HG03571 (cell line): Measurements from ENCODE around the gene IGSF23.
"Not testable (repeated sequence)": the region's sequence is repeated elsewhere in the genome, so short reads cannot be mapped to it uniquely, and the experiment has no call there.

Experiments
- ATAC-seq: cut with Tn5 transposase; IDR thresholded peaks from one replicate; pipeline ENCODE4 v1.9.1; 2021; ENCODE audit not compliant: unreplicated experiment

Gene IGSF23

DNA sequence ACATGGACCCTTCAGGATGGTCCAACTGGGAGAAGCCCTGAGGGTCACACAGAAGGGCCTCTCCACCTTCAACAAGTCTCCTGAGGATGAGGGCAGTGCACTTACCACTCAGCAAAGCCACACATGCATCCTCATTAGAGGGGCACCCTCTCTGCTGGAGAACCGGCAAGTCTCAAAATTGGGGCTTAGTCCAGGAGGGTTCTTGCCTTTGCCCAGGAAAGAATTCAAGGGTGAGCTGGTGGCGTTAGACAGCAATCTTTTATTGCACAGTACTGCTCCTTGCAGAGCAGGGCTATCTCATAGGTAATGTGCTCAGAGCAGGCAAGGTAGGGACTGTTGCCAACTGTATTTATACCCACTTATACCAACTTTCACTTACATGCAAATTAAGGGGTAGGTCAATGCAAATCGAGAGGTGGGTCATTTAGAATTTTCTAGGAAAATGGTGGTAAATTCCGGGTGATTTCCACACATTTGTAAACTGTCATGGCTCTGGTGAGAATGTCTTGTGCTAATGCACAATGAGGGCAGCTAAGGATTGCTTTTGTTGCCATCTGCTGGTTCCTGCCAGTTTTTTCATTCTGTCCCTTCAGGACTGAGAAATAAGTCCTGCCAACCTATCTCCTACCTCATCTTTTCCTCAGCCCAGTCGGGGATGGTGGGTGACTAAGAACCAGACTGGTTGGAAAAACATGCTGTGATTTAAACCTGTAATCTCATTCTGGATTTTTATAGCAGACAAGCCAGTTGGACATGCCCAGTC lies 27.8 kb upstream of the IGSF23 start:
- ATAC-seq = no peak

DNA sequence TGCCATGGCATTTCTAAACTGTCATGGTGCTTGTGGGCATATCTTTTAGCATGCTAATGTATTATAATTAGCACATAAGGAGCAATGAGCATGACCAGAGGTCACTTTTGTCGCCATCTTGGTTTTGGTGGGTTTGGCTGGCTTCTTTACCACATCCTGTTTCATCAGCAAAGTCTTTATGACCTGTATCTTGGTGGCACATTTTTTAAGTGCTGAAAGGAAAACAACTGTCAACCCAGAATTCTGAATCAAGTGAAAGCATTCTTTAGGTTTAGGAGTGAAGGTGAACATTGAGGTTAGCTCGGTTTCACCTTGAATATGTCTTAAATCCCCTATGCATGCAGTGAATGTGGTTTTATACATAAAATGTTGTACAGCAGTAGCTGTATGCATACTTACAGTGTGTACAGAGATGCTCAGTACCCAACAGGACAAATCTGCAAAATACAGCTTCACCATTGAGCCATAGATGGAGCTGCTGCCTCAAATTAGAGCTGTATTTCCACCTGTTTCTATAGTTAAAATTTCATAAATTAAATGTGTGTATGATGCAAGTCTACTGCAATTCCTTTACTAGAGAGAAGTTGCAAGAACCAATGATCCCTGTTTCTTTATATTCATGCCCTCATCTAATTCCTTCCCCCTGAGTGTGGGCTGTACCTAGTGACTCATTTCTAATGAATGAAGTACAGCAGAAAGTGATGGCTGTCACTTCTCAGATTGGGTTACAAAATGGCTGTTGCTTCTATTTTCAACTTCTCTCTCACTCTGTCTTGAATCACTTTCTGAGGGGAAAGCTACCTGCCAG lies 25.2 kb upstream of the IGSF23 start:
- no peak for ATAC-seq

DNA sequence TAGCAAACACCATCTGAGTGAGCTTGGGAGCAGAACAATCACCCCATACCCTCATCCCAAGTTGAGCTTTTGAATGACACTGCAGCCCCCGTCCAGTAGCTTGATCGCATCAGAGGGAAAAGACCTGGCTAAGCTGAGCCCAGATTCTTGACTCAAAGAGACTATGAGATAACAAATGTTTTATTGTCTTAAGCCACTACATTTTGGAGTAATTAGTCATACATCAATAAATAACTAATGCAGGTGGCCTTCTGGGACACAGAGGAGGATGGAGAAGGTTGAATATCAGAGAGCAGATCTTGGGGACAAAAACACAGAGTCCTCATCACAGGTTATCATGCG lies 24.6 kb upstream of the IGSF23 start:
- no peak for ATAC-seq

DNA sequence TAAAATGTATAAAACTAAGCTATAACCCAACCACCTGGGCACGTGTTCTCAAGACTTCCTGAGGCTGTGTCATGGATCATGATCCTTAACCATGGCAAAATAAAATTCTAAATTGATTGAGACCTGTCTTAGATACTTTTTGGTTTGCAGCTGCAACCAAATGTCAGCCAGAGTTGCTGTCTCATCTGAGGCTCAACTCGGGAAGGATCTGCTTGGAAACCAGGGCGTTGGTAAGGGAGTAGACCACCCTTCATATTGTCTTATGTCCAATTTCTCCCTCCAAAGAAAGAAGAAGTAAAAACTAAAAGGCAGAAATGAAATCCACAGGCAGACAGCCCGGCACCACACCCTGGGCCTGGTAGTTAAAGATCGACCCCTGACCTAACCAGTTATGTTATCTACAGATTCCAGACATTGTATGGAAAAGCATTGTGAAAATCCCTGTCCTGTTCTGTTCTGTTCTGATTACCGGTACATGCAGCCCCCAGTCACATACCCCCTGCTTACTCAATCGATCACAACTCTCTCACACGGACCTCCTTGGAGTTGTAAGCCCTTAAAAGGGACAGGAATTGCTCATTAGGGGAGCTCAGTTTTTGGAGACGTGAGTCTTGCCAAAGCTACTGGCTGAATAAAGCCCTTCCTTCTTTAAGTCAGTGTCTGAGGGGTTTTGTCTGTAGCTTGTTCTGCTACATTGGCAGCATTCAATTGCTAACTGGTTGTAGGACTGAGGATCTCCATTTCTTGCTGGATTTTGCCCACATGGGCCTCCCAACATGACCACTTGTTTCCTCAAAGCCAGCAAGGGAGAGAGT lies 22.9 kb upstream of the IGSF23 start:
- ATAC-seq = no peak

DNA sequence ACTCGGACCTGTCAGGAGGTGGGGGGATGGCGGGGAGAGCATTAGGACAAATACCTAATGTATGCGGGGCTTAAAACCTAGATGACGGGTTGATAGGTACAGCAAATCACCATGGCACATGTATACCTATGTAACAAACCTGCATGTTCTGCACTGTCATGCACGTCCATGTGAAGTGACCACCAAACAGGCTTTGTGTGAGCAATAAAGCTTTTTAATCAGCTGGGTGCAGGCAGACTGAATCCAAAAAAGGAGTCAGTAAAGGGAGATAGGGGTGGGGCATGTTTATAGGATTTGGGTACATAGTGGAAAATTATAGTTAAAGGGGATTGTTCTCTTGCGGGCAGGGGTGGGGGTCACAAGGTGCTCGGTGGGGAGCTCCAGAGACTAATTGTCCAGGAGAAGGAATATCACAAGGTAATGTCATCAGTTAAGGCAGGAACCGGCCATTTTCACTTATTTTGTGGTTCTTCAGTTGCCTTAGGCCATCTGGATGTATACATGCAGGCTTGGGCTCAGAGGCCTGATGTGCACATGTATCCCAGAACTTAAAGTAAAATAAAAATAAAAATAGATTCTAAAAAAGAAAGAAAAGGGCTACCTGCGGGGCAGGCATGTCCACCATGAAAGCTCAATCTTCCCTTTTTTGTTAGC lies 21.9 kb upstream of the IGSF23 start:
- not testable (repeated sequence) for ATAC-seq

DNA sequence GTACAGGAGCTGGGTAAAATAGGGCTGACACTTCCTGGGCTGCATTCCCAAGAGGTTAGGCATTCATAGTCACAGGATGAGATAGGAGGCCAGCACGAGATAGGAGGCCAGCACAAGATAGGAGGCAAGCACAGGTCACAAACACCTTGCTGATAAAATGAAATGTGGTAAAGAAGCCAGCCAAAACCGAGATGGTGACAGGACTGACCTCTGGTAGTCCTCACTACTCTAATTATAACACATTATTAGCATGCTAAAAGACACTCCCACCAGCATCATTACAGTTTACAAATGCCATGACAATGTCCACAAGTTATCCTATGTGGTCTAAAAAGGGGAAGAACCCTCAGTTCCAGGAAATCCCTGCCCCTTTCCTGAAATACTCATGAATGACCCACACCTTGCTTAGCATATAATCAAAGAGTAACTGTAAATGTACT lies 20.9 kb upstream of the IGSF23 start:
- ATAC-seq = no peak

DNA sequence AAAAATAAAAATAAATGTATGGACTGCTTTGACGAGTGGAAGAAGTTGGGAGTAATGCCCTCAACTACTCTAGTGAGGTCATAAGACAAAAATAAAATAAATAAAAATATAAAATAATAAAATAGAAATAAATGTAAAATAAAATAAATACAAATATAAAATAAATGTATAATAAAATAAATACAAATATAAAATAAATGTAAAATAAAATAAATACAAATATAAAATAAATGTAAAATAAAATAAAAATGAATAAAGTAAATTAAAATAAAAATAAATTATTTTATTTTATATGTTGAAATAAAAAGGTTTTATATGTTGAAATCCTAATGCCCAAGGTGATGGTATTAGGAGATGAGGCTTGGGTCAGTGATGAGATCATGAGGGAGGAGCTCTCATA lies 20.1 kb upstream of the IGSF23 start:
- no peak for ATAC-seq

DNA sequence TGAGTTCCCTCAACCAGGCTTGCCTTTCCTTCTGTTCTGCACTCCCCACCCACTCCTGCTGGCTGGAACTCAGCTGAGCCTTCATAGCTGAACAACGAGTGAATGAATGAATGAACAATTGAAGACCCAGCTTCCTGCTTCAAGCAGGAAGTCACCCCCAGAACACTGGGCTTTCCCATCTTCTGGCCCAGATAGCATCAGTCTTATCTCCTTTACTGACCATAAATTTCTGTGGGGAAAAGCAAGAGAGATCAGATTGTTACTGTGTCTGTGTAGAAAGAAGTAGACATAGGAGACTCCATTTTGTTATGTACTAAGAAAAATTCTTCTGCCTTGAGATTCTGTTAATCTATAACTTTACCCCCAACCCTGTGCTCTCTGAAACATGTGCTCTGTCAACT lies 19.5 kb upstream of the IGSF23 start:
- not testable (repeated sequence) for ATAC-seq

DNA sequence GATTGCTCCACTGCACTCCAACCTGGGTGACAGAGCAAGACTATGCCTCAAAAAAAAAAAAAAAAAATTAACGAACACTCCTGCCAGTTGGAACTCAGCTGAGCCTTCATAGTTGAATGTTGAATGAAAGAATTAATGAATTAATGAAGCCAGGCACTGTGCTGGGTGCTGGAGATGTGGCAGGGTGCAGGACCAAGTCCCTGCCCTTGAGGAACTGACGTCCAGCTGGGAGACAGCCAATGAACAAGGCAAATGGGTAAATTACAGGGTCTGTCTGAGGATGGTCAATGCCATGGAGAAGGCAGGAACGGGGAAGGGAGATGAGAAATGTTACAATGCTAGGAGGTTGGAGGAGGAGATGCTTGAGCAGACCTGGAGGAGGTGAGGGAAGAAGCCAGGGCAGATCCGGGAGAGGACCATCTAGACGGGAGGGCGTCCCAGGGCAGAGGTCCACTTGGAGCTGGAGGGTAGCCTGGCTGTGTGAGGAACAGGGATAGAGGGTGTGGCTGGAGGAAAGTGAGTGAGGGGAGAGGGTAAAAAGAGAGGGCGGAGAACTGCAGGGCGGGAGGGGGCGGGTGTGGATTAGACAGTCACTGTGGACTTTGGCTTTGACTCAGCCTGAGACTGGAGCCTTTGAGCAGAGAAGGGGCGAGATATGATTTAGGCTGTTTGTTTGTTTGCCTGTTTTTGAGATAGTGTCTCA lies 16.8 kb upstream of the IGSF23 start:
- no peak for ATAC-seq

DNA sequence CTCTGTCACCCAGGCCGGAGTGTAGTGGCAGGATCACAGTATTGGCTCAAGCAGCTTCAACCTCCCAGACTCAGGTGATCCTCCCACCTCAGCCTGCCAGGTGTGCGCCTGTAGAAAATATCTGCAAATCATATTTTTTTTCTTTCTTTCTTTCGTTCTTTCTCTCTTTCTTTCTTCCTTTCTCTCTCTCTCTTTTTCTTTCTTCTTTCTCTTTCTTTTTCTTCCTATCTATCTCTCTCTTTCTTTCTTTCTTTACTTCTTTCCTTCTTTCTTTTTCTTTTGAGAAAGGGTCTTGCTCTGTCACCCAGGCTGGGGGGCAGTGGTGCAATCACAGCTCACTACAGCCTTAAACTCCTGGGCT lies 16.3 kb upstream of the IGSF23 start:
- ATAC-seq = no peak

DNA sequence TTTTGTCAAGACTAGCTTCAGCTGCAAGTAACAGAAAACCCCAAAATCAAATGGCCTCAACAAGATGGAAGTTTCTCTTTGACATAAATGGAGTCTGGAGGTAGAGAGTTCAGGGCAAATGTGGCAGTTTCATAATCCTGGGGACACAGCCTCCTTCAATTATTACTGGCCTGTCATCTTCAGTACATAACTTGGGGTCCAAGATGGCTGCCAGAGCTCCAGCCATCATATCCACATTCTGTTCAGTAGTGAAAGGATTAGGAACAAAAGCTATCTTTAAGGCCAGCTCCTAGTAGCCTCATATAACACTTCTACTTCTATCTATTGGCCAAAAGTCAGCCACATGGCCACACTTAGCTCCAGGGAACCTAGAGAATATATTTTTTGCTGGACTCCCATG lies 15.0 kb upstream of the IGSF23 start:
- ATAC-seq = no peak

DNA sequence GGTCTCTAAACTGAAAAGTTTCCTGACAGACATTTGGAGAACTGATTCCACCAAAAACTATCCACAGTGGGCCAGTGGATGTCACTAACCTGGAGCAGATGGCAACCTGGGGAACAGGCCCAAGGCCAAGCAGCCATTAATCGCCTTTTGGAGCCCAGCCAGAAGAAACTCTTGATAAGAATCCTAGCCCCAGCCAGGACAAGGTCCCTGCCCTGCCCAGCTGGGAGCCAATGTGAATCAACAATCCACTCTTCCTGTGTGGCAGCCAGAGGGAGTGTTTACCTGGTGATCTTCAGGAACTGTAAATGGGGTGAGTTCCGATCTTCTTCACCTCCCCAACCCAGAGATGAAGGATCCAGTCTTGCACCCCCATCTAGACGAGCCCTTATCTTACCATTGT lies 14.5 kb upstream of the IGSF23 start:
- no peak for ATAC-seq

DNA sequence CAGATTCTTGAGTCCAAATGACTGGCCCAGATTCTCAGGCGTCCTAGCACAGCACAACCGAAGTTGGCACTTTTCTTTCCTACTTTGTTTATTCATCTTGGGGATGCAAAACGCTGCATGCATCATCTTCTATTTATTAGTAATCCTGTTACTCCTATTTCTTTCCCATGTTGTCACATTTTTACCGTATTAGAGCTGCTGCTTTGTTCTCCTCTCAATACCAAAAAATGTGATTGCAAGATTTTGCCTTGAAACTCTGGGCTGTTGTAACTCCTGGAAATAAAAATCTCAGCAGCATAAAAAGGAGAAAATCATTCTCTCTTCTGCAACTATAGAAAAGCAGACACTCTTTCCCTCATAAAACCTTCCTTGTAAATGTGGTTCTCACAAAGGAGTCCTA lies 12.9 kb upstream of the IGSF23 start:
- no peak for ATAC-seq

DNA sequence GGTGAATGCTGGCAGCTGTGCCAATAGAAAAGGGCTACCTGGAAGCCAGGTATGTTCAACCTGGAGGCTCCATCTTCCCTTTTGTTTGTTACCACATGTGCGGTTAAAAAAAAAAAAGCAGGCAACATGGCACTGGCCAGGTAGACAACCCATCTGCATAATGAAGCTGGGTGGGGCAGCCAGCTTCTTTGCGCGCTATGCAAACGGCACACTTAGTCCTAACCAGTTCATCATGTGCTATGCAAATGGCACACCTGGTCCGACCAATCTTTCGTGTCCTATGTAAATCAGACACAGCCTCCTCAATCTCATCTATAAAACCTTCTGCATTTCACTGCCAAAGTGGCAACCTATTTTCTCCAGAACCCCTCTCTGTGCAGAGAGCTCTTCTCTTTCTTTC lies 11.3 kb upstream of the IGSF23 start:
- ATAC-seq = no peak

DNA sequence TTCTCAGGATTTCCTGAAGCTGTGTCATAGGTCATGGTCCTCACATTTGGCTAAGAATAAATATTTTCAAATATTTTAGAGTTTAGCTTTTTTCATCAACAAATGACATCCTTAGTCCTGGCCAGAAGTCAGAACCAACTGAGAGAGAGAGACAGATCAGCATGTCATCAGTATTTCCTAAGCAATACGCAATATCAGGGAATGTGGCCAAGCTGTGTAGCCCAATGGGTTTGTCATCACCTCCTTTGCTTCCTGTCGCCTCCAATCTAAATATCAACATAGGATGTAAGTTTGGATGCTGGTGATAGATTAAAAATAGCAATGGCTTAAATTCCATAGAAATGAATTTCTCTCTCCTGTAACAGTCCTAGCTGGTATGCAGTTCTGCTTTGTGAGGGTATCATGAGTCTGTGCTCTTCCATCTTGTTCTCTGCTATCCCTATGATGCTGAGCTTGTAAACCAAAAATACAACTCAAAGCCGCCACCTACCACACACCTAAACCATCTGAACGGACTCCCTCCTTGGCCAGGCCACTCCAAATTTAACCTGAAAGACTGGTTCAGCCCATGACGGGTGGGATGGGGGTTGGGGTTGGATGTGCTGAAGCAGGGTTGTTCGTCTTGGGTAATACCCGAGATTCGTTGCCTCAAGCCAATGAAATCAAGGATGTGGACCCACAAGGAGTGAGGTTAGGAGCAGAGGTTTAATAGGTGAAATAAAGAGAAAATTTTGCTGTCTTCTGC lies 10.0 kb upstream of the IGSF23 start:
- no peak for ATAC-seq

DNA sequence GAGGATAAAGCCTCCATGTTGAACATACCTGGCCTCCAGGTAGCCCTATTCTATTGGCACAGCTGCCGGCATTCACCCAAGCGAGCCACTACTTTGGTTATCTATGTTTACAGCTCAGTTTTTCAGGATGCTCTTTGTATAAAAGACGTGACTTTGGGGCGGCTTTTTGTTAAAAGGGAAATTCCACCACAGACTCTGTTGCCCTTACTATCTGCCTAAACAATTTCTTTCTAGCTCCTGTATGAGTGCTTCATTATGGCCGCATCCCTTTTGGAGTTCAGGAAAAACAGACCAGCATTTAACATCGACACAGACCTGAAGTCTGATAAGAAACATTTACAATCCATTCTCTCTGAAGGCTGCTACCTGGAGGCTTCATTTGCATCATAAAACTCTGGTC lies 9.1 kb upstream of the IGSF23 start:
- no peak for ATAC-seq

DNA sequence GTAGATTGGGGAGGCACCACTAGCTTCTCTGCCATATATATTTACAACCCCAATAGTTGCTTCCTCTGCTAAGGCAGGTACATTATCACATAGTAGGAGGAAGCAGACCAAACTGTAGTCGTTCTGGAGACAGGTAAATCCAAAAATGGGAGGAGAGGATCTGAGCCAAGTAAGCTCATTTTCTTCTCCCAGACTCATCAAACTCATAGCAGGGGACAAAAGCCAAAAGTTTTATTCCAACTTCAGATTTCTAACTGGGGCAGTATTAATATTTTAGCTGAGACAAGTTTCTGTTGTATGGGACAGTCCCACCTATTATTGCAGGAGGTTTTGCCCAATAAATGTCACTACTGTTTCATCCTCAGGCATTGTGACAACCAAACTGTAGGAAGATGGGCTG lies 7.8 kb upstream of the IGSF23 start:
- no peak for ATAC-seq

DNA sequence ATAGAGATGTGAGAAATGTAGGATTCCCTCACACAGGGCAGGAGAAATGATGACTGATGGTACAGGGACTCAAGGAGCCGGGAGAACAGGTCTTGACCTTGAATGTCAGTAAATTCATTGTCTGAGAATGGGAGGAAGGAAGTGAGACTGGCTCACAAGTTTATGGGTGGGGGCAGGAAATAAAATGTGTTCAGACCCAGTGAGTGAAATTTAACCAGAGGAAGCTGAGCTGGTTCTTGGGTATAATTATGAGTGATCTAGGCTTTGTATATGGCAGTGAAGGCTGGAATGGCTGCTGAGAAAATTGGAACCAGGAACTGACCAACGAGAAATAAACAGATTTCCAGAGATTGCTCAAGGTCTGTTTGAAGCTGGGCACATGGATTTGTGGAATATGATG lies 6.3 kb upstream of the IGSF23 start:
- no peak for ATAC-seq

DNA sequence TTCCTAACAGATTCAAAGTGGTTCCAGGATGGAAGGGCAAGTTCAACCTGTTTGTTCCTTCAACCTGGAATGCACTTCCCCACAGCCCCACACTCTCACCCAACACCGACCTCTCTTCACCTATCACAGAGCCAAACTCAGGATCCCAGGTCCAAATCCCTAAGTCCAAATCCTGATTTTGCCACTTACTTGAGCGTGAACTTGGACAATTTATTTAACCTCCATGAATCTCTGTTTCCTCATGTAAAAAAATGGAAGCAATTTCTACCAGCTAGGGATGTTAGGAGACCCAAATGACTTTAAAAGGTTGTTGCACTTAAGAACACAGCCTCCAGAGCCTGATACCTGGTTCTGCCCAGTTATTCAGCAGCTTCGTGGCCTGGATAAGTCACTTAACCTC lies 5.4 kb upstream of the IGSF23 start:
- ATAC-seq = no peak

DNA sequence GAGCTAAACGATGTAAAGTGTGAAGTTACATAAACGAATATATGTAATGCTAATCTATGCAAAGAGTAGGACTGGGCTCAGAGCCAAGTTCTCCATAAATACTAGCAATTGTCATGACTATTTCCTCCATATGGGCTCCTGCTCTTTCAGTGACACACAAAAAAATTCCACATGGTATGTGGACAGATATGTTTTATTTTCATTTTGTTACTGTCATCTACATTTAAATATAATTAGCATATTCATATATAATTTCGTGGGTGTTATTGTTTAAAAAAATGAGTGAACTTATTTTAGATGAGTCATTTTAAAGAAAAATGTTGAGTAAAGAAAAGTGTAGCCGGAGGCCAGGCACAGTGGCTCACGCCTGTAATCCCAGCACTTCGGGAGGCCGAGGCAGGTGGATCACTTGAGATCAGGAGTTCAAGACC lies 5.0 kb upstream of the IGSF23 start:
- ATAC-seq = no peak
